ENCODE results near the gene ADIPOQ. TPM values are rescaled to one million over a fixed set of nuclear protein-coding genes. Genes with fewer than 3 reads are reported as not detected.
"Not testable (repeated sequence)": the region's sequence is repeated elsewhere in the genome, so short reads cannot be mapped to it uniquely, and the experiment has no call there.

Gene ADIPOQ
- total RNA-seq, 4 donors from 2014 or later: 0.17 to 0.84 (median 0.49) TPM

- intact Hi-C loops (cut with DNase I): no loop called here
- WGBS: 44% methylated on average over 2 of the region's 2 CpGs
These were observed 27.0 kb downstream of the ADIPOQ start for GRCh38 chr3:186869253-186870100.

DNA sequence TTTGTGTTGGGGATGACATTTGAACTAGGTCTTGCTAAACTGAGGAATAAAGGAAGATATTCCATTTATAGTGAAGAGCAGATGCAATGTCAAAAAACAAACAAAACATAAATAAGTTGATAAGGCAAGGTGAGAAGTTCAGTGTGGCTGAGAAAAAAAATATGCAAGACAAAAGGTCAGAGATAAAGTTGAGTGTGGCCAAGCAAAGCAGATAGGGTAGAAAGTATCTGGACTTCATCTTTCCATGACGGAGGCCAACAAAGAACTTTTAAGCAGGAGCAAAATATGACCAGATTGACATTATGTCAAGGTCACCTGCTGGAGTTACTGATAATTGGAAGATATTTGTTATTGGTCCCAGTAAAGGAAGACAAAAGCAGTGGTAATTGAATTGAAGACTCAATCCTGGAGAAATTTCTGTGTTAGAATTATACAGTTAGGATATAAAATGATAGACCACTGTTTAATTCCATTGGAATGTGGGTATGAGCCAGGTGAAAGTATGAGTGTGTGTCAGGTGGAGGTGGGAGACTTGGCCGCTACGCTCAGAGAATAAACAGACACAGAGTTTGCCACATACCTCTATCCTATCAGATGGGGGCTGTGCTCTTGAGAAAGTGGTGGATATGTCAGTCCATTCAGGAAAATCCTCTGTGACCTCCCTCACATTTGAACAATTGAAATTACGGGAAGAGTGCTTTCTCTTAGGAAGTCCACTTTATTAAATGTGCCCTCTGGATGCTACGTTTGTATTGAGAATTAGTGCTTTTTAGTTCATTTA lies 28.1 kb downstream of the ADIPOQ start:
- Histone ChIP-seq H3K27me3 (no peaks in the 10 kb centered on the region), H3K4me1 (peaks cover 0 to 11% (median 4%) of the 10 kb centered on the region in 4 donors), H3K4me3 (no peak overlapping the region), H3K9me3 (no peaks in the 10 kb centered on the region), H3K36me3 (no peaks in the 10 kb centered on the region), H3K27ac (replicated peaks in 1 of 4) (peak overlapping the region in 1 of 4 donors; percentile 6)
- TF ChIP-seq POLR2A (IDR thresholded peaks at IDR 0.05; ENCODE audit: low read depth) (no peak), EP300 (IDR thresholded peaks at IDR 0.05) (no peak), POLR2AphosphoS5 (IDR thresholded peaks at IDR 0.05) (no peak), CTCF (IDR thresholded peaks at IDR 0.05) (no peak)
- intact Hi-C loops (cut with DNase I): no loop called here
- WGBS: 76% methylated on average over 5 of the region's 5 CpGs
- DNase-seq (ENCODE audit: extremely low spot score): no peak

More at GRCh38 chr3:186869253-186870100, 27.0 kb downstream of the ADIPOQ start:
- Histone ChIP-seq H3K4me1 (peaks cover 0 to 11% (median 4%) of the 10 kb centered on the region in 4 donors), H3K9me3 (no peaks in the 10 kb centered on the region), H3K4me3 (no peak overlapping the region), H3K36me3 (no peaks in the 10 kb centered on the region), H3K27me3 (no peaks in the 10 kb centered on the region), H3K27ac (replicated peaks in 1 of 4) (peak overlapping the region in 1 of 4 donors; percentile 1)
- DNase-seq (ENCODE audit: extremely low spot score): no peak
- TF ChIP-seq CTCF (IDR thresholded peaks at IDR 0.05): no peak
- TF ChIP-seq EP300 (IDR thresholded peaks at IDR 0.05): no peak
- no peak for TF ChIP-seq POLR2AphosphoS5 (IDR thresholded peaks at IDR 0.05)
- TF ChIP-seq POLR2A (IDR thresholded peaks at IDR 0.05; ENCODE audit: low read depth): no peak

- no peak overlapping the region for H3K4me3 ChIP-seq
- intact Hi-C loops (cut with DNase I): no loop called here
- peaks cover 0 to 11% (median 4%) of the 10 kb centered on the region in 4 donors for H3K4me1 ChIP-seq
- no peaks in the 10 kb centered on the region for H3K27me3 ChIP-seq
- DNase-seq (ENCODE audit: extremely low spot score): no peak
- no peaks in the 10 kb centered on the region for H3K36me3 ChIP-seq
- TF ChIP-seq EP300 (IDR thresholded peaks at IDR 0.05): no peak
- no peak for TF ChIP-seq CTCF (IDR thresholded peaks at IDR 0.05)
- no peak for TF ChIP-seq POLR2A (IDR thresholded peaks at IDR 0.05; ENCODE audit: low read depth)
- TF ChIP-seq POLR2AphosphoS5 (IDR thresholded peaks at IDR 0.05): no peak
- no peaks in the 10 kb centered on the region for H3K9me3 ChIP-seq
- H3K27ac ChIP-seq (replicated peaks in 1 of 4): no peak overlapping the region
- WGBS: 64% methylated on average over 2 of the region's 2 CpGs
These were observed 29.0 kb downstream of the ADIPOQ start for GRCh38 chr3:186871403-186871924.

DNA sequence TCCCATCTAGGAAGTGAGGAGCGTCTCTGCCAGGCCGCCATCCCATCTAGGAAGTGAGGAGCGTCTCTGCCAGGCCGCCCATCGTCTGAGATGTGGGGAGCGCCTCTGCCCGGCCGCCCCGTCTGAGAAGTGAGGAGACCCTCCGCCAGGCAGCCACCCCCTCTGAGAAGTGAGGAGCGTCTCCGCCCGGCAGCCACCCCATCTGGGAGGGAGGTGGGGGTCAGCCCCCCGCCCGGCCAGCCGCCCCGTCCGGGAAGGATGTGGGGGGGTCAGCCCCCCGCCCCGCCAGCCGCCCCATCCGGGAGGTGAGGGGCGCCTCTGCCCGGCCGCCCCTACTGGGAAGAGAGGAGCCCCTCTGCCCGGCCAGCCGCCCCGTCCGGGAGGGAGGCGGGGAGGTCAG lies 31.3 kb downstream of the ADIPOQ start:
- H3K27ac ChIP-seq (replicated peaks in 1 of 4); DNase-seq (ENCODE audit: extremely low spot score); H3K9me3 ChIP-seq; intact Hi-C loops (cut with DNase I); H3K27me3 ChIP-seq; H3K4me3 ChIP-seq; H3K36me3 ChIP-seq: not testable (repeated sequence)
- WGBS: 100% methylated on average over 2 of the region's 30 CpGs
- H3K4me1 ChIP-seq: peaks cover 0 to 11% (median 4%) of the 10 kb centered on the region in 4 donors

DNA sequence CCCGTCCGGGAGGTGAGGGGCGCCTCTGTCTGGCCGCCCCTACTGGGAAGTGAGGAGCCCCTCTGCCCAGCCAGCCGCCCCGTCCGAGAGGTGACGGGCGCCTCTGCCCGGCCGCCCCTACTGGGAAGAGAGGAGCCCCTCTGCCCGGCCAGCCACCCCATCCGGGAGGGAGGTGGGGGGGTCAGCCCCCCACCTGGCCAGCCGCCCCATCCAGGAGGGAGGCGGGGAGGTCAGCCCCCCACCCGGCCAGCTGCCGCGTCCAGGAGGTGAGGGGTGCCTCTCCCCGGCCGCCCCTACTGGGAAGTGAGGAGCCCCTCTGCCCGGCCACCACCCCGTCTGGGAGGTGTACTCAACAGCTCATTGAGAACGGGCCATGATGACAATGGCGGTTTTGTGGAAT lies 31.7 kb downstream of the ADIPOQ start:
- peaks cover 0 to 10% (median 4%) of the 10 kb centered on the region in 4 donors for H3K4me1 ChIP-seq
- H3K27me3 ChIP-seq; H3K27ac ChIP-seq (replicated peaks in 1 of 4); H3K36me3 ChIP-seq; intact Hi-C loops (cut with DNase I); H3K4me3 ChIP-seq; H3K9me3 ChIP-seq; DNase-seq (ENCODE audit: extremely low spot score): not testable (repeated sequence)
- WGBS: 94% methylated on average over 6 of the region's 24 CpGs

GRCh38 chr3:186874841-186875240 lies 32.3 kb downstream of the ADIPOQ start:
- not testable (repeated sequence) for H3K27ac ChIP-seq (replicated peaks in 1 of 4)

More at GRCh38 chr3:186874841-186875240, 32.3 kb downstream of the ADIPOQ start:
- H3K9me3 ChIP-seq; DNase-seq (ENCODE audit: extremely low spot score); H3K36me3 ChIP-seq; H3K4me1 ChIP-seq; H3K4me3 ChIP-seq; intact Hi-C loops (cut with DNase I); H3K27me3 ChIP-seq: not testable (repeated sequence)
- WGBS: 90% methylated on average over 4 of the region's 4 CpGs

Measured in esophagus muscularis mucosa (tissue), 4 donors.